ENCODE results near the gene RANBP6.

The RANBP6 gene

GRCh38 chr9:6006749-6007057 is 8.7 kb downstream of the RANBP6 start:
- TF ChIP-seq CTCF (conservative IDR thresholded peaks at IDR 0.05; ENCODE audit: low read depth, low read length), result no peak
- H3K4me3 ChIP-seq (ENCODE audit: low read depth, low read length), result peak overlapping the region; percentile 77
- no peak for DNase-seq (ENCODE audit: low read depth)

GRCh38 chr9:6000955-6001354 is 14.5 kb downstream of the RANBP6 start:
- no peak overlapping the region for H3K4me3 ChIP-seq (ENCODE audit: low read depth, low read length)
- no peak for TF ChIP-seq CTCF (conservative IDR thresholded peaks at IDR 0.05; ENCODE audit: low read depth, low read length)
- DNase-seq (ENCODE audit: low read depth), result no peak

- no peak for TF ChIP-seq CTCF (conservative IDR thresholded peaks at IDR 0.05; ENCODE audit: low read depth, low read length)
- no peak for DNase-seq (ENCODE audit: low read depth)
Measured at GRCh38 chr9:5999443-6000101, 15.9 kb downstream of the RANBP6 start.

GRCh38 chr9:5994493-5994892 is 20.9 kb downstream of the RANBP6 start:
- DNase-seq (ENCODE audit: low read depth), result no peak
- no peak for TF ChIP-seq CTCF (conservative IDR thresholded peaks at IDR 0.05; ENCODE audit: low read depth, low read length)
- H3K4me3 ChIP-seq (ENCODE audit: low read depth, low read length), result no peak overlapping the region

More at GRCh38 chr9:5999443-6000101, 15.9 kb downstream of the RANBP6 start:
- no peak overlapping the region for H3K4me3 ChIP-seq (ENCODE audit: low read depth, low read length)

GRCh38 chr9:5988265-5988664 is 27.2 kb downstream of the RANBP6 start:
- no peak overlapping the region for H3K4me3 ChIP-seq (ENCODE audit: low read depth, low read length)

GRCh38 chr9:5983042-5983441 is 32.4 kb downstream of the RANBP6 start:
- H3K4me3 ChIP-seq (ENCODE audit: low read depth, low read length), result no peak overlapping the region
- DNase-seq (ENCODE audit: low read depth), result no peak
- no peak for TF ChIP-seq CTCF (conservative IDR thresholded peaks at IDR 0.05; ENCODE audit: low read depth, low read length)

More at GRCh38 chr9:5988265-5988664, 27.2 kb downstream of the RANBP6 start:
- no peak for DNase-seq (ENCODE audit: low read depth)
- TF ChIP-seq CTCF (conservative IDR thresholded peaks at IDR 0.05; ENCODE audit: low read depth, low read length), result no peak

GRCh38 chr9:5982317-5982716 is 33.1 kb downstream of the RANBP6 start:
- TF ChIP-seq CTCF (conservative IDR thresholded peaks at IDR 0.05; ENCODE audit: low read depth, low read length), result no peak
- DNase-seq (ENCODE audit: low read depth), result peak; percentile 4
- H3K4me3 ChIP-seq (ENCODE audit: low read depth, low read length), result no peak overlapping the region

Measured in choroid plexus epithelial cell (primary cell).